MCF 10A (cell line): ENCODE measurements around the gene PACC1. TPM values are rescaled to one million over a fixed set of nuclear protein-coding genes. Genes with fewer than 3 reads are reported as not detected.

Experiments
- BruUV-seq: library from RNA; stranded (reverse); fragments of 400-500 nt; replicated peaks from 2 replicates; lab custom pipeline; 2021; lab: Mats Ljungman, UMichigan
- CTCF ChIA-PET: fragments of 300-600 bp; sonication (Branson Sonifier 250); formaldehyde crosslinking; extraction: SDS; loops from one replicate; lab custom pipeline; 2021; ENCODE audit warnings: antibody characterized with exemption, inconsistent platforms; lab: Yijun Ruan, JAX
- POLR2A ChIA-PET: fragments of 300-600, 350-650 bp; sonication (Branson Sonifier 250); formaldehyde crosslinking; extraction: SDS; loops from one replicate; lab custom pipeline; 2020; ENCODE audit warnings: antibody characterized with exemption, inconsistent platforms; lab: Yijun Ruan, JAX
- DNase-seq: peaks from one replicate; pipeline ENCODE4 v3.0.0-alpha.2; 2018; ENCODE audit not compliant: unreplicated experiment
- H3K27ac Mint-ChIP-seq: one replicate; pipeline ENCODE4 v1.8.0; 2022; ENCODE audit warnings: mild to moderate bottlenecking, low read depth, mixed read lengths; ENCODE audit not compliant: unreplicated experiment
- H3K27me3 Mint-ChIP-seq: one replicate; pipeline ENCODE4 v1.8.0; 2022; ENCODE audit warnings: mixed read lengths; ENCODE audit not compliant: insufficient read depth, unreplicated experiment
- H3K36me3 Mint-ChIP-seq: one replicate; pipeline ENCODE4 v1.8.0; 2022; ENCODE audit warnings: mild to moderate bottlenecking, moderate library complexity, mixed read lengths; ENCODE audit not compliant: insufficient read depth, unreplicated experiment
- H3K4me1 Mint-ChIP-seq: one replicate; pipeline ENCODE4 v1.8.0; 2022; ENCODE audit warnings: mixed read lengths; ENCODE audit not compliant: insufficient read depth, unreplicated experiment
- H3K4me3 Mint-ChIP-seq: one replicate; pipeline ENCODE4 v1.8.0; 2022; ENCODE audit warnings: mild to moderate bottlenecking, moderate library complexity, mixed read lengths; ENCODE audit not compliant: unreplicated experiment
- H3K9me3 Mint-ChIP-seq: one replicate; pipeline ENCODE4 v1.8.0; 2022; ENCODE audit warnings: mixed read lengths; ENCODE audit not compliant: unreplicated experiment
- CTCF ChIP-seq: fragments of 200-600 bp; IDR thresholded peaks from one replicate; pipeline ENCODE4 v1.8.0; 2022; ENCODE audit warnings: antibody characterized with exemption, mild to moderate bottlenecking; ENCODE audit not compliant: unreplicated experiment
- intact Hi-C: fragments of 100-400 bp; cut with micrococcal nuclease; formaldehyde crosslinking; loops from 2 replicates; pipeline ENCODE4 v1.14.1; 2022
- total RNA-seq: library from RNA; stranded (reverse); gene quantifications from 2 replicates; pipeline ENCODE4 v1.2.3, GENCODE V29; 2022

The PACC1 gene
- total RNA-seq, 1 experiment from 2014 or later = 23.3 TPM

- no peak for DNase-seq
- Mint-ChIP-seq H3K36me3 (no peaks in the 10 kb centered on the region), H3K4me3 (no peak overlapping the region), H3K9me3 (no peaks in the 10 kb centered on the region), H3K27me3 (peaks cover 22% of the 10 kb centered on the region), H3K4me1 (peaks cover 5% of the 10 kb centered on the region), H3K27ac (no peak overlapping the region)
- no peak for TF ChIP-seq CTCF
- ChIA-PET CTCF (interaction anchor here (0.9 to 8.1 kb wide), 3 partner anchors 32 to 361 kb away, joined by 4 to 88 read pairs (median 6); no protein-coding TSS in a partner anchor), POLR2A (interaction anchor here (1.3 to 1.6 kb wide), 2 partner anchors 9 kb away, joined by 5 to 6 read pairs; partner anchors contain the start of genes NENF and PACC1)
- BruUV-seq = no TSS peak
- intact Hi-C loops = no loop called here
Observed at GRCh38 chr1:212423879-212424278, 9.2 kb upstream of the PACC1 start.

GRCh38 chr1:212421165-212421564, 6.5 kb upstream of the PACC1 start:
- Mint-ChIP-seq H3K27ac (no peak overlapping the region), H3K9me3 (no peaks in the 10 kb centered on the region), H3K4me1 (no peaks in the 10 kb centered on the region), H3K4me3 (no peak overlapping the region), H3K36me3 (no peaks in the 10 kb centered on the region), H3K27me3 (peaks cover 22% of the 10 kb centered on the region)
- no peak for DNase-seq
- POLR2A ChIA-PET = interaction anchor here (1.1 kb wide), 1 partner anchor 11 kb away, joined by 3 read pairs; the partner anchor contains the start of gene NENF
- no peak for TF ChIP-seq CTCF
- intact Hi-C loops = no loop called here
- no TSS peak for BruUV-seq
- CTCF ChIA-PET = interaction anchor here (1.0 to 1.1 kb wide), 2 partner anchors 9 to 52 kb away, joined by 4 to 7 read pairs; no protein-coding TSS in a partner anchor

GRCh38 chr1:212415107-212415841, 588 bp upstream of the PACC1 start:
- intact Hi-C loops = no loop called here
- POLR2A ChIA-PET = interaction anchor here (0.7 to 2.5 kb wide), 9 partner anchors 9 to 1014 kb away, joined by 3 to 15 read pairs (median 6); partner anchors contain the start of genes NENF, NSL1 and TATDN3
- CTCF ChIA-PET = interaction anchor here (0.6 to 7.8 kb wide), 7 partner anchors 15 to 1938 kb away, joined by 3 to 46 read pairs (median 3); no protein-coding TSS in a partner anchor
- DNase-seq = no peak
- BruUV-seq = no TSS peak
- Mint-ChIP-seq H3K27me3 (no peaks in the 10 kb centered on the region), H3K9me3 (no peaks in the 10 kb centered on the region), H3K36me3 (peaks cover 2% of the 10 kb centered on the region), H3K4me1 (peaks cover 17% of the 10 kb centered on the region), H3K4me3 (peak overlapping the region; percentile 80), H3K27ac (peak overlapping the region; percentile 18)
- no peak for TF ChIP-seq CTCF

GRCh38 chr1:212413902-212414327, 771 bp downstream of the PACC1 start:
- no peak overlapping the region for H3K27ac Mint-ChIP-seq
- POLR2A ChIA-PET = interaction anchor here (0.6 to 2.5 kb wide), 10 partner anchors 10 to 1908 kb away, joined by 3 to 15 read pairs (median 4); partner anchors contain the start of genes NENF, NSL1 and TATDN3
- CTCF ChIA-PET = interaction anchor here (0.7 to 7.8 kb wide), 5 partner anchors 43 to 735 kb away, joined by 3 to 46 read pairs (median 7); no protein-coding TSS in a partner anchor
- no peaks in the 10 kb centered on the region for H3K9me3 Mint-ChIP-seq
- TF ChIP-seq CTCF = no peak
- peak overlapping the region; percentile 80 for H3K4me3 Mint-ChIP-seq
- intact Hi-C loops = no loop called here
- no TSS peak for BruUV-seq
- peaks cover 17% of the 10 kb centered on the region for H3K4me1 Mint-ChIP-seq
- peaks cover 11% of the 10 kb centered on the region for H3K36me3 Mint-ChIP-seq
- no peaks in the 10 kb centered on the region for H3K27me3 Mint-ChIP-seq
- DNase-seq = peak; percentile 46
